22Rv1 (cell line): ENCODE data around the gene GYG2.

Source experiments
- ZFX ChIP-seq: fragments of 450-650 bp; IDR thresholded peaks from 2 replicates; pipeline ENCODE4 v1.6.1; 2017; ENCODE audit warnings: antibody characterized with exemption, borderline replicate concordance
- TF ChIP-seq, protein P1 (sequence below): fragments of 450-650 bp; IDR thresholded peaks from 2 replicates; pipeline ENCODE4 v1.5.1; 2017; ENCODE audit warnings: mild to moderate bottlenecking

DNA sequence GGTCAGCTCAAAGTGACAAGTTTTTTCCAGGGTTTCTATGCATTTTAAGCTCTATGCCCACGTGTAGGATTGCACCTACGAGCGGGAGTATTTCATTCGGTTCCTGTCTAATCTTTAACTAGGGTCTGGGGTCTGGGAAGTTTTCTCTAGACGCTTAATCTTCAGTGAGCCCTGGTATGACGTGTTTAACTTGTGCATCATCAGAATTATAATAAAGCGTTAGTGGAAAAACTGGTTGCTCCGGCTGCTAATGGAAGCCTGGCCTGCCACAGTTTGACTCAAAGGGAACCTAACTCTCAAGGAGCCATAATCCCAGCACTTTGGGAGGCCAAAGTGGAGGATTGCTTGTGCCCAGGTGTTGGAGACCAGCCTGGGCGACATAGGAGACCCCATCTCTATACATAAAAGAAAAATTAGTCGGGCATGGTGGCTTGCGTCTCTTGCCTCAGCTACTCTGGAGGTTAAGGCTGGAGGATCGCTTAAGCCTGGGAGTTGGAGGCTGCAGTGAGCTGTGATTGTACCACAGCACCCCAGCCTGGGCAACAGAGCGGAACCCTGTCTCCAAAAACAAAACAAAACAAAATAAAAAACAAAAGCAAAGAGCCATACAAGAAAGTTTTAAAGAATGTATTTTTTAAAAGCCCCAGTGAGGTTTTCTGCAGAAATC, 70.2 kb downstream of the GYG2 start:
- TF ChIP-seq ZFX = no peak
- TF ChIP-seq, protein P1, sequence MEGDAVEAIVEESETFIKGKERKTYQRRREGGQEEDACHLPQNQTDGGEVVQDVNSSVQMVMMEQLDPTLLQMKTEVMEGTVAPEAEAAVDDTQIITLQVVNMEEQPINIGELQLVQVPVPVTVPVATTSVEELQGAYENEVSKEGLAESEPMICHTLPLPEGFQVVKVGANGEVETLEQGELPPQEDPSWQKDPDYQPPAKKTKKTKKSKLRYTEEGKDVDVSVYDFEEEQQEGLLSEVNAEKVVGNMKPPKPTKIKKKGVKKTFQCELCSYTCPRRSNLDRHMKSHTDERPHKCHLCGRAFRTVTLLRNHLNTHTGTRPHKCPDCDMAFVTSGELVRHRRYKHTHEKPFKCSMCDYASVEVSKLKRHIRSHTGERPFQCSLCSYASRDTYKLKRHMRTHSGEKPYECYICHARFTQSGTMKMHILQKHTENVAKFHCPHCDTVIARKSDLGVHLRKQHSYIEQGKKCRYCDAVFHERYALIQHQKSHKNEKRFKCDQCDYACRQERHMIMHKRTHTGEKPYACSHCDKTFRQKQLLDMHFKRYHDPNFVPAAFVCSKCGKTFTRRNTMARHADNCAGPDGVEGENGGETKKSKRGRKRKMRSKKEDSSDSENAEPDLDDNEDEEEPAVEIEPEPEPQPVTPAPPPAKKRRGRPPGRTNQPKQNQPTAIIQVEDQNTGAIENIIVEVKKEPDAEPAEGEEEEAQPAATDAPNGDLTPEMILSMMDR = no peak
